GM12892 (cell line): ENCODE results near the gene CSNK1D.

ENCODE experiments used
- DNase-seq: peaks from one replicate; pipeline ENCODE4 v3.0.0; 2011; ENCODE audit not compliant: insufficient read length
- FAIRE-seq: peaks from 2 replicates; lab custom pipeline; 2011; peaks lifted over from hg19 to GRCh38; lab: Jason Lieb, UNC
- POLR2A ChIP-seq: IDR thresholded peaks from 2 replicates; pipeline ENCODE4 v1.6.1; 2011; ENCODE audit warnings: low read depth, low read length, control low read depth
- POLR2AphosphoS5 ChIP-seq: IDR thresholded peaks from 2 replicates; pipeline ENCODE4 v1.6.1; 2011; ENCODE audit warnings: low read depth, low read length, control low read depth
- TAF1 ChIP-seq: IDR thresholded peaks from 2 replicates; pipeline ENCODE4 v1.6.1; 2011; ENCODE audit warnings: low read depth, mild to moderate bottlenecking, control low read depth, low read length, borderline replicate concordance

CSNK1D gene

GRCh38 chr17:82305727-82306300, 32.3 kb upstream of the CSNK1D start:
- FAIRE-seq = no peak
- DNase-seq = no peak
- TF ChIP-seq TAF1 (no peak), POLR2A (no peak), POLR2AphosphoS5 (no peak)

DNA sequence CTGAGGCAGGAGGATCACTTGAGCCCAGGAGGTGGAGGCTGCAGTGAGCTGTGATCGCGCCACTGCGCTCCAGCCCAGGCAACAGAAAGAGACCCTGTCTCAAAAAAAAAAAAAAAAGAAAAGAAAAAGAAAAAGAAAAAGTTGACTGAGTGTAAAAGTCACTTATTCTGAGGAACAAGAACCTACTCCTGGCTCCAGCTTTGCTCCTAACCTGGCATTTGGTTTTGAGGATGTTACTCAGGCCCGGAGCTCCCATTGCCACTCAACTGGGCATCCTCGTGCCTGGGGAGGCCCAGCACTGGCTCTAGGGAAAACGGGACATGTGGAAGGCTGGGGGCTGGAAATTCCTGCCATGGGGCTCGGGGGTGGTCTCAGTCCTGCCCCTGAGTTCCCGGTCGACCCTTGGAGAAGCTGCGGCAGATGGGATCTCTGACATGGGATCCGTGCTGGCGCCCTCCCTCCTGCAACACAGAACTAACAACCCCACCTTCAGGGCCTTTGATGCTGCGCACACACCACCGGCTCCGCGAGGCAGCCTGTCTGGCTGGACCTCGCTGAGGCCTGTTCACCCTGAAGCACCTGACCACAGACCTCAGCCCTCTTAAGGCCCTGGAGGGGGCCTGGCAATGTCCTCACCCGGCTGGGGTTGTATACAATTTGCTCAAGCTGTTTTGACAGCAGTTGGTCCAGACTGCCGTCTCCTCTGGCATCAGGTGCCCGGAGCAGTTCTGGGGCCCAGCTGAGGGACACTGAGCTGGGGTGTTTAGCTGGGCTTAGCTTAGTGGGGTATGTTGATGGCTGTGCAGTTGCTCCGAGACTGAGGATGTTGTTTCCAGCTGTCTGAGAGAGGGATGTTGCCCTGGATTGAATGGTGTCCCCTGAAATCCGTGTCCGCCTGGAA, 31.6 kb upstream of the CSNK1D start:
- DNase-seq = no peak
- TF ChIP-seq POLR2A = no peak
- TF ChIP-seq TAF1 = no peak
- TF ChIP-seq POLR2AphosphoS5 = no peak
- no peak for FAIRE-seq

GRCh38 chr17:82303944-82304808, 30.7 kb upstream of the CSNK1D start:
- DNase-seq = no peak

GRCh38 chr17:82302991-82303943, 29.8 kb upstream of the CSNK1D start:
- TF ChIP-seq POLR2AphosphoS5 (no peak), TAF1 (no peak), POLR2A (no peak)
- no peak for FAIRE-seq
- no peak for DNase-seq

More at GRCh38 chr17:82303944-82304808, 30.7 kb upstream of the CSNK1D start:
- TF ChIP-seq TAF1 (no peak), POLR2A (no peak), POLR2AphosphoS5 (no peak)
- no peak for FAIRE-seq

- no peak for FAIRE-seq
- TF ChIP-seq TAF1 (no peak), POLR2A (no peak), POLR2AphosphoS5 (no peak)
- no peak for DNase-seq
Observed at GRCh38 chr17:82302568-82302963, 29.1 kb upstream of the CSNK1D start.

DNA sequence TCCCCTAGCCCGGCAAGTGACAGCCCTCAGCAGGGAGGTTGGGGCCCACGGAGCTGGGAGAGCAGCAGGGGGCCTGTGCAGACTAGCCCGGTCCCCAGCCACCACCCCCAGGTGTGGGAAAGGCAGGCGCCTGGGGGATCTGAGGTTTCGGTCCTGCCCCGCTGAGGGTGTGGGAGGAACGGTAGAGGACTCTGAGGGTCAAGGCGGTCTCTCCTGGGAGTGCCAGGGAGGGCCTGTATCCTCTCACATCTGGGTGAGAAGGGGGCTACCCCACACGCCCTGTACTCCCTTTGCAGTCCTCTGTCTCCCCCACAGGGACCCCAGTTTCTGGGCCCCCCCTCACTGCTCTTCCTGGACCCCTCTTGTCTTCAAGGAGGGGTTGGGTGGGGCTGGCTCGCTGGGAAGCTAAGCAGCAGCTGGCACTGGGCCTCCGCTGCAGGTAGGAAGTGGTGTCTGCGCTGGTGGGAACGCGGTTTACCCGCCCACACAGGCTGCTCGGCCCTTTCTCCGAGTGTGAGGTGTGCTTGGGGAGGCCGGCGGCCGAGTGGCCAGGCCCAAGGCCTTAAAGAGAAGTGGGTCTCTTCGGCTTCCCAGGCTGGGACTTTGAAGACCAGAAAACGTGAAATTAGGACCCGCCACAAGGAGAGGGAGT, 28.5 kb upstream of the CSNK1D start:
- TF ChIP-seq POLR2AphosphoS5 = no peak
- TF ChIP-seq POLR2A = no peak
- no peak for TF ChIP-seq TAF1
- DNase-seq (no peak), FAIRE-seq (no peak)

GRCh38 chr17:82301300-82301915, 27.9 kb upstream of the CSNK1D start:
- DNase-seq (no peak), FAIRE-seq (no peak)
- no peak for TF ChIP-seq POLR2A
- no peak for TF ChIP-seq TAF1
- TF ChIP-seq POLR2AphosphoS5 = no peak

- no peak for TF ChIP-seq POLR2AphosphoS5
- no peak for TF ChIP-seq POLR2A
- no peak for TF ChIP-seq TAF1
- no peak for DNase-seq
- no peak for FAIRE-seq
Observed at GRCh38 chr17:82300707-82301270, 27.3 kb upstream of the CSNK1D start.

- DNase-seq (no peak), FAIRE-seq (no peak)
- TF ChIP-seq POLR2AphosphoS5 (no peak), TAF1 (no peak), POLR2A (no peak)
Observed at GRCh38 chr17:82300228-82300627, 26.7 kb upstream of the CSNK1D start.

DNA sequence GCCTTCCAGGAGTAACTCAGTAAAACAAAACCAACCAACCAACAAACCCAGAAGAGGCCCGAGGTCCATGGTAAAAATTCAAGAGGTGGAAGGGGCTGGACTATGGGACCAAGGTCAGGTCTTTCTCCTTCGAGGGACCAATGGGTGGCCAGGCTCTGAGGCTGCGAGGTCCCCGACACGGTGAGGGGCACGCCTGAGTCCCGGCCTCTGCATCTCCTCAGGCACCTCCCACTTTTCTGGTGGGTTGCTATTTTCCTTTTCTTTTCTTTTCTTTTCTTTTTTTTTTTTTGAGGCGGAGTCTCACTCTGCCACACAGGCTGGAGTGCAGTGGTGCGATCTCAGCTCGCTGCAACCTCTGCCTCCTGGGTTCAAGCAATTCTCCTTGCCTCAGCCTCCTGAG, 26.0 kb upstream of the CSNK1D start:
- no peak for TF ChIP-seq TAF1
- TF ChIP-seq POLR2AphosphoS5 = no peak
- TF ChIP-seq POLR2A = no peak
- FAIRE-seq (no peak), DNase-seq (no peak)
